Cardiac fibroblast (primary cell): ENCODE data around the gene G0S2.

Experiments
- DNase-seq, 2 donors: peaks; one replicate each; pipeline versions ENCODE4 v3.0.0 to v3.0.0-alpha.2; 2010; ENCODE audit warnings: low read depth in 2 of 2
- H3K4me3 ChIP-seq, 2 donors: replicated peaks in 1 of 2; 1 replicate in 1 of 2; 2 replicates in 1 of 2; pipeline ENCODE4 v1.5.1; 2011; ENCODE audit warnings: low read depth in 2 of 2, low read length in 2 of 2, mild to moderate bottlenecking in 2 of 2, moderate library complexity in 1 of 2
- CTCF ChIP-seq: IDR thresholded peaks from one replicate; pipeline ENCODE4 v1.5.1; 2011; ENCODE audit warnings: low read depth, mild to moderate bottlenecking, low read length, inconsistent platforms

Gene G0S2

GRCh38 chr1:209648931-209649776 lies 26.1 kb upstream of the G0S2 start:
- no peak for TF ChIP-seq CTCF
- no peak overlapping the region for H3K4me3 ChIP-seq
- peak; percentile 91 to 97 for DNase-seq

DNA sequence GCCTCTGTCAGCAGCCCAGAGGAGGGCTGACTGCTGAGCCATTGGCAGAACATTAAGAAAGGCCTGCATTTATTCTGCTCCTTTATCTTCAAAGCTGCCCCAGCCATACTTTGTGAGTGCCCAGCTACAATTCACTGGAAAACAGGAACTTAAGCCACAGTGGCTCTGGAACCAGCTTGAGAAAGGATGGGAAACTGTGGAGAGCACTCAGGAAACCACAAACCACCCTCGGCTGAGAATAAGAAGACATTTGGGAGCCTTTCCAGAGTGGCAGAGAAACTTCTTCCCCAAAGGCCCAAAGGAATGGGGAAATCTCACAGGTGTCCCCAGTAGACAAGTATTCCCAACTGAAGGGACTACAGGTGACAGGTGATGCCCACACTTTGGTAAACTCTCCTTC lies 24.8 kb upstream of the G0S2 start:
- no peak overlapping the region for H3K4me3 ChIP-seq
- peak in 1 of 2 donors; percentile 35 for DNase-seq
- no peak for TF ChIP-seq CTCF

- no peak overlapping the region for H3K4me3 ChIP-seq
- TF ChIP-seq CTCF: no peak
- DNase-seq: peak; percentile 75 to 84
These were observed 24.0 kb upstream of the G0S2 start for GRCh38 chr1:209651138-209651587.

GRCh38 chr1:209652121-209652735 lies 23.0 kb upstream of the G0S2 start, which contains the start of gene LAMB3:
TSS of gene LAMB3 (minus strand) at chr1:209652425. CDS start at chr1:209650944, 1,481 bp downstream.
- no peak for TF ChIP-seq CTCF
- H3K4me3 ChIP-seq: no peak within 1 kb of the TSS
- no peak for DNase-seq

DNA sequence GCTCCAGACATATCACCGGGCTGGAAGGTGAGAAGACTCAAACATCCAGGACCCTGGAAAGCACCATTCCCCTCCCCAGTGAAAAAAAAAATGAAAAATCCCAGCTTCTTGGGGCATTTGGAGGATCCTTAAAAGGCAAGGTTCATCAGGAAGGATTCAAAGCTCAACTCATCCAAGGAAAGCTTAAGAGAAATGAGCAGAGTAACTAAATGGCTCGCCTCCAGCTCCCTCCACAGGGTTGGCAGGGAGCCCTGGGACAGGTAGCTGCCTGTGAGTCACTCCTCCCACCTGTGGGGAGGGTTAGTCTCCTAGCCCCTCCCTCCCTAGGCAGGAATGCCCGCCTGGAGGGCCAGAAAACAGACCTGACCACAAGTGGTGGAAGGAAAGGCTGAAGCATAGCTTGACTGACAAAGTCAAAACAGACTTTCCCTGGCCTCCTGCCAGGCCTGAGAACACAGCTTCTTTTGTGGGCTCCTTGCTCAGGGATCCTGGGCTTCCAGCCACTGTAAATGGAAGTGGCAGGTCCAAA lies 22.3 kb upstream of the G0S2 start:
- no peak overlapping the region for H3K4me3 ChIP-seq
- DNase-seq: peak; percentile 43 to 75
- no peak for TF ChIP-seq CTCF

DNA sequence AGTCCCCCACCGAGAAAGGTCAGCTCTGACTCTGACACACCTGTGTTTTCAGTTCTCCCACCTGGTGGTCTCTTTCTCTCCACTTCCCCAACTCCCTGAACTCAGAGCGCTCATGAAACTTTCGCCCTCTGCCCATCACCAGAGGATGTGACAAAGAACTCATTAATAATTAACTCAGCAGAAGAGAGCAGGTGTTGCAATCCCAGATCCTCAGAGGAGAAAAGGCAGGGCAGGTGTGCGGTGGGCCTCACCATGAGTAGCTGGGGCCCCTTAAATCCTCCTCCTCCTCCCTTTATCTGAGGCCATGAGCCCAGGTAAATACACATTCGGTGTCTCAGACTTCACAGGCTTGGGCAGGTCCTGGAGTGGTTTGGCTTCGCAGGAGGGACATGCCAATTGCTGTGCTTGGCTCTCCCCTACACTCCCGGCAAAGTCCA lies 21.3 kb upstream of the G0S2 start:
- TF ChIP-seq CTCF: no peak
- DNase-seq: no peak

More for the DNA sequence above, 21.3 kb upstream of the G0S2 start:
- H3K4me3 ChIP-seq: no peak overlapping the region
